ENCODE results near the gene PRPF38B.

GRCh38 chr1:108645564-108646184 lies 46.4 kb upstream of the PRPF38B start:
- TF ChIP-seq, protein P1, sequence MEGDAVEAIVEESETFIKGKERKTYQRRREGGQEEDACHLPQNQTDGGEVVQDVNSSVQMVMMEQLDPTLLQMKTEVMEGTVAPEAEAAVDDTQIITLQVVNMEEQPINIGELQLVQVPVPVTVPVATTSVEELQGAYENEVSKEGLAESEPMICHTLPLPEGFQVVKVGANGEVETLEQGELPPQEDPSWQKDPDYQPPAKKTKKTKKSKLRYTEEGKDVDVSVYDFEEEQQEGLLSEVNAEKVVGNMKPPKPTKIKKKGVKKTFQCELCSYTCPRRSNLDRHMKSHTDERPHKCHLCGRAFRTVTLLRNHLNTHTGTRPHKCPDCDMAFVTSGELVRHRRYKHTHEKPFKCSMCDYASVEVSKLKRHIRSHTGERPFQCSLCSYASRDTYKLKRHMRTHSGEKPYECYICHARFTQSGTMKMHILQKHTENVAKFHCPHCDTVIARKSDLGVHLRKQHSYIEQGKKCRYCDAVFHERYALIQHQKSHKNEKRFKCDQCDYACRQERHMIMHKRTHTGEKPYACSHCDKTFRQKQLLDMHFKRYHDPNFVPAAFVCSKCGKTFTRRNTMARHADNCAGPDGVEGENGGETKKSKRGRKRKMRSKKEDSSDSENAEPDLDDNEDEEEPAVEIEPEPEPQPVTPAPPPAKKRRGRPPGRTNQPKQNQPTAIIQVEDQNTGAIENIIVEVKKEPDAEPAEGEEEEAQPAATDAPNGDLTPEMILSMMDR (IDR thresholded peaks at IDR 0.05) = no peak
- TF ChIP-seq POLR2A (IDR thresholded peaks at IDR 0.05) = no peak
